ENCODE measurements around the gene SLC7A10. TPM values are rescaled to one million over a fixed set of nuclear protein-coding genes. Genes with fewer than 3 reads are reported as not detected.

Gene SLC7A10
- total RNA-seq, 3 donors from 2014 or later, result not detected

GRCh38 chr19:33208371-33208895 is 17.2 kb downstream of the SLC7A10 start:
- DNase-seq, result no peak
- Mint-ChIP-seq H3K36me3 (ENCODE audit: insufficient read depth) (no peaks in the 10 kb centered on the region), H3K9me3 (no peaks in the 10 kb centered on the region), H3K27me3 (ENCODE audit: low read depth) (no peaks in the 10 kb centered on the region), H3K4me3 (no peak overlapping the region), H3K4me1 (ENCODE audit: low read depth) (no peaks in the 10 kb centered on the region)
- ATAC-seq, result no peak

DNA sequence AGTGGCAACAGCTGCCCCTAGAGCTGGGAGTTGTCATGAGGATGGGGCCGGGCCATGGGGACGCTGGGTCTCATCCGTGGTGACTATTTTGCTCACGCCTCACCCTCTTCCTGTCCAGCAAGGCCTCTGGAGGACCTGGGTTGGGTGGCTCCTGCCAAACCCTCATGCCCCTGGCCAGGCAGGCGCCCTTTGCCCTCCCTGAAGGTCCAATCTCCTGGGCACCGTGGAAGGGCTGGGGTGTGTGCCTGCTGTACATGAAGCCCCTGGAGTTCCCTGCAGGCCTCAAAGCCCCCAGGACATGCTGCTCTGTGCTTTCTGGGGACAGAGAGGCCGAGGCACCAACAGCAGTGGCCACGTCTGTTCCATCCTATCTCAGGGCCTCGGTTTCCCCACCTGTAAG is 17.7 kb downstream of the SLC7A10 start:
- no peak overlapping the region for H3K4me3 Mint-ChIP-seq
- ATAC-seq, result no peak
- no peaks in the 10 kb centered on the region for H3K36me3 Mint-ChIP-seq (ENCODE audit: insufficient read depth)

GRCh38 chr19:33207040-33207620 is 18.5 kb downstream of the SLC7A10 start:
- no peaks in the 10 kb centered on the region for H3K27me3 Mint-ChIP-seq (ENCODE audit: low read depth)
- no peak overlapping the region for H3K4me3 Mint-ChIP-seq
- no peaks in the 10 kb centered on the region for H3K9me3 Mint-ChIP-seq
- H3K36me3 Mint-ChIP-seq (ENCODE audit: insufficient read depth), result no peaks in the 10 kb centered on the region
- no peaks in the 10 kb centered on the region for H3K4me1 Mint-ChIP-seq (ENCODE audit: low read depth)
- DNase-seq (no peak), ATAC-seq (no peak)

More for the DNA sequence above, 17.7 kb downstream of the SLC7A10 start:
- no peaks in the 10 kb centered on the region for H3K9me3 Mint-ChIP-seq
- no peaks in the 10 kb centered on the region for H3K27me3 Mint-ChIP-seq (ENCODE audit: low read depth)
- no peak for DNase-seq
- no peaks in the 10 kb centered on the region for H3K4me1 Mint-ChIP-seq (ENCODE audit: low read depth)

DNA sequence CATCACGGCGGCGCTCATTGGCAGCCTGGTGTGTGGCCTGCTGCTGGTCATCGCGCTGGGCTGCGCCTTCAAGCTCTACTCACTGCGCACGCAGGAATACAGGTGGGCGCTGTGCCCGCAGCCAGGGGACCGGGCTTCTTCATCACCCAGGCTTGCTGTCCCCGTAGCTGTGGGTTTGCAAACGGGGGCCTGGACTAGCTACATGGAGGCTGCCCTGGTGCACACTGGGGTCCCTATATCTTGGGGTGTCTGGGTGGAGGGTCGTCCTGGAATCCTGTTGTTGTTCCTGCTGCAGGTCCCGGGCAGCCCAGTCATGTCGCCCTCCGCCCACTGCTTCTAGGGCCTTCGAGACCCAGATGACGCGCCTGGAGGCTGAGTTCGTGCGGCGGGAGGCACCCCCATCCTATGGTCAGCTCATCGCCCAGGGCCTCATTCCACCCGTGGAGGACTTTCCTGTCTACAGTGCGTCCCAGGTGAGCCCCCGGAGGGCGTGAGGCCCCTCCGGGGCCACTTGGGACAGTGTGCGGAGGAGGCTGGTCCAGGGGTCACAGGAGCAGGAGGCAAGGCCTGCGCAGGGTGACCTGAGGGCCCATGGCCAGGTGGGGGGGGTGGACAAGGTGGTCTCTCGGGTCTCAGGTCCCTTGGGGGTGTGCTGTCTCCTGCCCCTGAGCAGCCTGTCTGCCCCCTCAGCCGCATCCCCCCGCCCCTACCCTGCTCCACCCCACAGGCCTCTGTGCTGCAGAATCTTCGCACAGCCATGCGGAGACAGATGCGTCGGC is 19.2 kb downstream of the SLC7A10 start:
- Mint-ChIP-seq H3K27me3 (ENCODE audit: low read depth) (no peaks in the 10 kb centered on the region), H3K4me3 (no peak overlapping the region), H3K4me1 (ENCODE audit: low read depth) (no peaks in the 10 kb centered on the region), H3K36me3 (ENCODE audit: insufficient read depth) (no peaks in the 10 kb centered on the region), H3K9me3 (no peaks in the 10 kb centered on the region)
- no peak for DNase-seq
- ATAC-seq, result no peak

GRCh38 chr19:33205531-33206260 is 20.0 kb downstream of the SLC7A10 start:
- Mint-ChIP-seq H3K9me3 (no peaks in the 10 kb centered on the region), H3K36me3 (ENCODE audit: insufficient read depth) (no peaks in the 10 kb centered on the region), H3K4me1 (ENCODE audit: low read depth) (no peaks in the 10 kb centered on the region), H3K4me3 (no peak overlapping the region), H3K27me3 (ENCODE audit: low read depth) (no peaks in the 10 kb centered on the region)
- DNase-seq (no peak), ATAC-seq (no peak)

DNA sequence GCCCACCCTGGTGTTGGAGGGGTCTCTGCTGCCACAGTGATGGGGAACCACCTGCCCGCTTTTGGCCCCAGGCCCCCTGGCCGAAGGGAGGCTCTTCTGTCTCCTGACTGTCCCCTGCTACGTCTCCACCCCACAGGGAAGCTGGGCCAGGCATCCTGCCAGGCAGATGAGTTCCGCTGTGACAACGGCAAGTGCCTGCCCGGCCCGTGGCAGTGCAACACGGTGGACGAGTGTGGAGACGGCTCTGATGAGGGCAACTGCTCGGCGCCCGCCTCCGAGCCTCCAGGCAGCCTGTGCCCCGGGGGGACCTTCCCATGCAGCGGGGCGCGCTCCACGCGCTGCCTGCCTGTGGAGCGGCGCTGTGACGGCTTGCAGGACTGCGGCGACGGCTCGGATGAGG is 20.5 kb downstream of the SLC7A10 start:
- Mint-ChIP-seq H3K4me1 (ENCODE audit: low read depth) (no peaks in the 10 kb centered on the region), H3K36me3 (ENCODE audit: insufficient read depth) (no peaks in the 10 kb centered on the region), H3K4me3 (no peak overlapping the region), H3K27me3 (ENCODE audit: low read depth) (no peaks in the 10 kb centered on the region), H3K9me3 (no peaks in the 10 kb centered on the region)
- ATAC-seq (no peak), DNase-seq (no peak)

DNA sequence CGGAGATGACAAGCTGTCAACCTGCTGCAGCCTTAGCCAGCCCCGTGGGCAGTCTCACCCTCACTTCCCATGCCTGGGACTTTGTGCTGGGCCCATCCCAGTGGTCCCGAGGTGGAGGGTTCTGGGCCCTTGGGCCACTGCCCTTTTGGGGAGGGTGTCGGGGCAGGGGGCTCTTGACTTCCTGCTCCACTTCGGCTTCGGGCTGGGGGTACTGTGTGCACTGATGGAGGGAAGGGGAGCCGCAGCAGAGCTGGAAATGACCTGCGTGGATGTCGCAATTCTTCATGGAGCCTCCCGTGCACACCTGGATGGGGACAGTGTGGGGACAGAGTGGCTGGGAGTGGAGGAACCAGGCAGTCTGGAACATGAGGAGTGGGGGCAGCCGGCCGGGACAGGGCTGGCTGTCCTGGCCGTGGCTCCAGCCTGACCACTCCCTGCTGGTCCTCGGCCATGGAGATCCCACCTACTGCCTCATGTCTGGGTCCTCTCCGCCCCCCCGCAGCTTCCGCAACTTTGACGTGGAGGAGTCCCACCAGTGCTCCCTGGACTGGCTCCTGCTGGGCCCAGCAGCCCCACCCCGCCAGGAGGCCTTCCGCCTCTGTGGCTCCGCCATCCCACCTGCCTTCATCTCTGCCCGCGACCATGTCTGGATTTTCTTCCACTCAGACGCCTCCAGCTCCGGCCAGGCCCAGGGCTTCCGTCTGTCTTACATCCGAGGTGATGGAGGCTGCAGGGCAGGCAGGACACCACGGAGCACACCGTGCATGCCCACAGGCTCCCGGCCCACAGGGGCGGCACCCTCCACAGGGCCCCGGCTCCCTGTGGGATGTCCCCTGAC is 21.3 kb downstream of the SLC7A10 start:
- Mint-ChIP-seq H3K4me1 (ENCODE audit: low read depth) (no peaks in the 10 kb centered on the region), H3K4me3 (no peak overlapping the region), H3K9me3 (no peaks in the 10 kb centered on the region), H3K27me3 (ENCODE audit: low read depth) (no peaks in the 10 kb centered on the region), H3K36me3 (ENCODE audit: insufficient read depth) (no peaks in the 10 kb centered on the region)
- DNase-seq (no peak), ATAC-seq (no peak)

DNA sequence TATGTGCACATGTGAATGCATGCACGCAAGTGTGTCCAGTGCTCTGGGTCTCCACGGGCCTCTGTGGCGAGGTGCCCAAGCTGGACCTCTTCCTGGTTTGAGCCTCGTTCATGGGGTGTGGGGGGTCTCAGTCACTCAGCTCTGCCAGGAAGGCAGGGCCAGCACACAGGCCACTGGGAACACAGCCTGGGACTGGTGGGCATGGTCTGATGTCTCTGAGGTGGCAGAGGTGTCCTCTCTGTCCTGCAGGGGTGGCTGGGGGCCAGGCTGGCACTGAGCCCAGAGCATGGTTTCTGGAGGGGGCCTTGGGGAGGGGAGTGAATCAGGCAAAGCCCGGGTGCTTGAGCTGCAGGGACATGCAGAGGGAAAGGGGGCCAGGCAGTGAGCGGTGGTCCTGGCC is 22.1 kb downstream of the SLC7A10 start:
- H3K4me3 Mint-ChIP-seq, result no peak overlapping the region
- H3K9me3 Mint-ChIP-seq, result no peaks in the 10 kb centered on the region
- no peaks in the 10 kb centered on the region for H3K36me3 Mint-ChIP-seq (ENCODE audit: insufficient read depth)
- no peaks in the 10 kb centered on the region for H3K4me1 Mint-ChIP-seq (ENCODE audit: low read depth)
- H3K27me3 Mint-ChIP-seq (ENCODE audit: low read depth), result peaks cover 3% of the 10 kb centered on the region
- ATAC-seq, result no peak
- DNase-seq, result no peak

GRCh38 chr19:33202546-33203507 is 22.8 kb downstream of the SLC7A10 start:
- no peaks in the 10 kb centered on the region for H3K4me1 Mint-ChIP-seq (ENCODE audit: low read depth)
- ATAC-seq (no peak), DNase-seq (no peak)
- no peaks in the 10 kb centered on the region for H3K9me3 Mint-ChIP-seq
- peaks cover 3% of the 10 kb centered on the region for H3K27me3 Mint-ChIP-seq (ENCODE audit: low read depth)
- H3K4me3 Mint-ChIP-seq, result no peak overlapping the region
- no peaks in the 10 kb centered on the region for H3K36me3 Mint-ChIP-seq (ENCODE audit: insufficient read depth)

DNA sequence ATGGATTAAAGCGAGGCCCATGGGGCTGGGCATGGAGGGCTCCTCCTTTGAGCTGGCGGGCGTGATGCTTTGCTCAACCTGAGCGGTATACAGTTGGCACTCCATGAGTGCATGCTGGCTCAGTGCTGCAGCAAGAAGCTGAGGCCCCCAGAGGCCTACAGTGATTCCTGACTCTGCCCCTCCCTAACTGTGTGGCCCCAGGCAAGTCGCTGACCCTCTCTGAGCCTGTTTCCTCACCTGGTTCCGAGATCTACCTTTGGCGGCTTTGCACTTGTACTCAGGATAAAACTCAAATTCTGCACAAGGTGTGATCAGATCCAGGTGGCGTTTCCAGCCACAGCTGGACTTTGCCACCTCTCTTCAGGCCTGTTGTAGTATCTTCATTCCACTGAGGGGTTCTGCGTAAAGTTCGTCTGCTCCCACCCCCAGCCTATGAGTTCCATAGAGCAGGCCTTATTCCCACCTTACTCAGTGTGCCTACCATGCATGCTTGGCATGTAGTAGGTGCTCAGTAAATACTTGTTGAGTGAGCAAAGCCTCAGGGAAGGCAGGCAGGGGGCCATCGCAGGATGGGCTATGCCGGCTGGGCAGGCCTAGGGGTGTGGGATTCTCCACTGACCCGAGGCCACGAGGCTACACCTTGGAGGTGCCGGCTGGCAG is 23.6 kb downstream of the SLC7A10 start:
- Mint-ChIP-seq H3K9me3 (no peaks in the 10 kb centered on the region), H3K27me3 (ENCODE audit: low read depth) (peaks cover 3% of the 10 kb centered on the region), H3K4me3 (no peak overlapping the region), H3K36me3 (ENCODE audit: insufficient read depth) (no peaks in the 10 kb centered on the region), H3K4me1 (ENCODE audit: low read depth) (no peaks in the 10 kb centered on the region)
- DNase-seq, result no peak
- no peak for ATAC-seq

- Mint-ChIP-seq H3K4me3 (no peak overlapping the region), H3K4me1 (ENCODE audit: low read depth) (no peaks in the 10 kb centered on the region), H3K9me3 (no peaks in the 10 kb centered on the region), H3K36me3 (ENCODE audit: insufficient read depth) (no peaks in the 10 kb centered on the region), H3K27me3 (ENCODE audit: low read depth) (peaks cover 6% of the 10 kb centered on the region)
- DNase-seq (no peak), ATAC-seq (no peak)
These were observed 24.2 kb downstream of the SLC7A10 start for GRCh38 chr19:33201473-33201872.

GRCh38 chr19:33199441-33200265 is 26.0 kb downstream of the SLC7A10 start:
- ATAC-seq (no peak), DNase-seq (no peak)
- Mint-ChIP-seq H3K4me3 (no peak overlapping the region), H3K27me3 (ENCODE audit: low read depth) (peaks cover 18% of the 10 kb centered on the region), H3K4me1 (ENCODE audit: low read depth) (no peaks in the 10 kb centered on the region), H3K36me3 (ENCODE audit: insufficient read depth) (no peaks in the 10 kb centered on the region), H3K9me3 (no peaks in the 10 kb centered on the region)

Data from activated T-cell treated with anti-CD3 and anti-CD28 coated beads, Interleukin-2, amount 50 U/mL, for 4 hours (primary cell).